SJSA1 (cell line): ENCODE results near the gene EIF2S1. TPM values are rescaled to one million over a fixed set of nuclear protein-coding genes. Genes with fewer than 3 reads are reported as not detected.
A peak's percentile ranks its signal among the peaks of the same experiment; 100 is the strongest.
"Not testable (repeated sequence)": the region's sequence is repeated elsewhere in the genome, so short reads cannot be mapped to it uniquely, and the experiment has no call there.

ENCODE experiments used
- DNase-seq, 2 experiments: peaks; one replicate each; pipeline ENCODE4 v3.0.0-alpha.2; 2015 to 2020; ENCODE audit warnings: low spot score in 2 of 2, low read depth in 1 of 2
- H3K27ac ChIP-seq: fragments of 250-450 bp; sonication (Bioruptor Pico); 2 replicates; pipeline ENCODE4 v1.5.1; 2020; ENCODE audit warnings: mild to moderate bottlenecking, moderate library complexity
- H3K27me3 ChIP-seq: fragments of 250-450 bp; sonication (Bioruptor Pico); replicated peaks from 2 replicates; pipeline ENCODE4 v1.5.1; 2020; ENCODE audit warnings: mild to moderate bottlenecking, moderate library complexity
- H3K36me3 ChIP-seq: fragments of 250-450 bp; sonication (Bioruptor Pico); 2 replicates; pipeline ENCODE4 v1.5.1; 2020; ENCODE audit warnings: mild to moderate bottlenecking
- H3K4me1 ChIP-seq: fragments of 250-450 bp; sonication (Bioruptor Pico); replicated peaks from 2 replicates; pipeline ENCODE4 v1.6.1; 2021; ENCODE audit warnings: mild to moderate bottlenecking
- H3K4me3 ChIP-seq: fragments of 250-450 bp; sonication (Bioruptor Pico); 2 replicates; pipeline ENCODE4 v1.5.1; 2020; ENCODE audit warnings: mild to moderate bottlenecking
- H3K9me3 ChIP-seq: fragments of 250-450 bp; sonication (Bioruptor Pico); replicated peaks from 2 replicates; pipeline ENCODE4 v1.5.1; 2020; ENCODE audit warnings: mild to moderate bottlenecking
- total RNA-seq: library from RNA; depleted of rRNA; stranded (reverse); fragments of >200 nt; shearing (Covaris generic); gene quantifications from 2 replicates; pipeline ENCODE4 v1.2.3, GENCODE V29; 2014; rRNA removed

EIF2S1 gene
- total RNA-seq: 276 and 302 TPM in 2 replicates

GRCh38 chr14:67359775-67360469 lies at the start of gene EIF2S1, which contains the start of gene ATP6V1D:
TSS of gene EIF2S1 (plus strand) at chr14:67360328. CDS start at chr14:67364768, 4,440 bp downstream.
TSS of gene ATP6V1D (minus strand) at chr14:67359804. CDS start at chr14:67359698, 106 bp downstream.
- DNase-seq: peak; percentile 99
- peak within 1 kb of the TSS; percentile 66 for H3K4me3 ChIP-seq
- peaks cover 11% of the 10 kb centered on the region for H3K4me1 ChIP-seq
- H3K36me3 ChIP-seq: peaks cover 34% of the 10 kb centered on the region
- H3K9me3 ChIP-seq: no peaks in the 10 kb centered on the region
- no peaks in the 10 kb centered on the region for H3K27me3 ChIP-seq
- H3K27ac ChIP-seq: peak within 1 kb of the TSS; percentile 97

DNA sequence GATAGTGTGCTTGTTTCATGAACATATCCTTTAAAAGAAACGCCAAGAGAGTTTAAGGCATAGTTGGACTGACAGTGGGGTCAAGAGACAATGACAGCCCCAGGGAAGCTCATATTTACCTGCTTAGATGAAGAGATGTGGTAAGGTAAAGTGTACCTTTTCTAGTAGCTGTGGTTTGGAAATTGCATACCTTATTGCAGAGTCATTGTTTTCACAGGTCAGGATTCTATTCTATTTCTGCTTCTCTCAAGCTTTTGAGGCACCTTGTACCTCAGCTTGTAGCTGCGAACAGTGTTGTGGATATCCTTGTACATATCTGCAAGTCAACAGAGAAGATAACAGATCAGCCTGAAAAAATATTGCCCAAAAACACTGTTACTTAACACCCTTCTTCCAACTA lies 48.3 kb upstream of the EIF2S1 start:
- H3K27me3 ChIP-seq: no peaks in the 10 kb centered on the region
- H3K4me1 ChIP-seq: no peaks in the 10 kb centered on the region
- H3K9me3 ChIP-seq: no peaks in the 10 kb centered on the region
- no peak for DNase-seq
- no peak overlapping the region for H3K4me3 ChIP-seq
- peaks cover 25% of the 10 kb centered on the region for H3K36me3 ChIP-seq
- H3K27ac ChIP-seq: no peak overlapping the region

GRCh38 chr14:67313153-67313552 lies 47.0 kb upstream of the EIF2S1 start:
- Histone ChIP-seq H3K9me3 (no peaks in the 10 kb centered on the region), H3K27ac (no peak overlapping the region), H3K36me3 (peaks cover 29% of the 10 kb centered on the region), H3K27me3 (no peaks in the 10 kb centered on the region), H3K4me1 (no peaks in the 10 kb centered on the region), H3K4me3 (no peak overlapping the region)
- no peak for DNase-seq

DNA sequence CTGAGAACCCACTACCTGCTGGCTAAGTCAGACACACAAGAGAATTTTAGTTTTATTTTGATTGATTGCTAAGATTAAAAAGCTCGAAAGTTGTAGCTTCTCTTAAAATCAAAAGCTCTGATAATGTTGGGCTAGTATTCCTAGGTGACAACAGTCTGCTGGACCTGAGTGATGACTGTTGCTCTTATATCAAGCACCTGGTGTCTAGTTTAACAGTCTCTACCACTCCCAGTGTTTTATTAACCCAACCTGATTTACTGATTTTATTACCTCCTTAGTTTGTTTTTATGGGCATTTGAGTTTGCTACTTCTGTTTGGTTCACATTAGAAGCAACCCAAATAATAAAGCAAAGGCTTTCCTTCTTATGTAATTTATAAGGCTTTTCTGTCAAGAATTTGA lies 42.3 kb upstream of the EIF2S1 start:
- H3K27me3 ChIP-seq: no peaks in the 10 kb centered on the region
- H3K36me3 ChIP-seq: peaks cover 60% of the 10 kb centered on the region
- no peaks in the 10 kb centered on the region for H3K4me1 ChIP-seq
- no peak overlapping the region for H3K4me3 ChIP-seq
- H3K9me3 ChIP-seq: no peaks in the 10 kb centered on the region
- no peak overlapping the region for H3K27ac ChIP-seq
- no peak for DNase-seq

- Histone ChIP-seq H3K9me3 (no peaks in the 10 kb centered on the region), H3K4me3 (no peak overlapping the region), H3K27me3 (no peaks in the 10 kb centered on the region), H3K4me1 (no peaks in the 10 kb centered on the region), H3K27ac (no peak overlapping the region), H3K36me3 (peaks cover 57% of the 10 kb centered on the region)
- DNase-seq: no peak
Measured at GRCh38 chr14:67319142-67319541, 41.0 kb upstream of the EIF2S1 start.

- not testable (repeated sequence) for H3K27me3 ChIP-seq, DNase-seq, H3K4me3 ChIP-seq, H3K27ac ChIP-seq, H3K9me3 ChIP-seq, H3K4me1 ChIP-seq
- H3K36me3 ChIP-seq: peaks cover 54% of the 10 kb centered on the region
Measured at GRCh38 chr14:67329666-67330065, 30.5 kb upstream of the EIF2S1 start.

DNA sequence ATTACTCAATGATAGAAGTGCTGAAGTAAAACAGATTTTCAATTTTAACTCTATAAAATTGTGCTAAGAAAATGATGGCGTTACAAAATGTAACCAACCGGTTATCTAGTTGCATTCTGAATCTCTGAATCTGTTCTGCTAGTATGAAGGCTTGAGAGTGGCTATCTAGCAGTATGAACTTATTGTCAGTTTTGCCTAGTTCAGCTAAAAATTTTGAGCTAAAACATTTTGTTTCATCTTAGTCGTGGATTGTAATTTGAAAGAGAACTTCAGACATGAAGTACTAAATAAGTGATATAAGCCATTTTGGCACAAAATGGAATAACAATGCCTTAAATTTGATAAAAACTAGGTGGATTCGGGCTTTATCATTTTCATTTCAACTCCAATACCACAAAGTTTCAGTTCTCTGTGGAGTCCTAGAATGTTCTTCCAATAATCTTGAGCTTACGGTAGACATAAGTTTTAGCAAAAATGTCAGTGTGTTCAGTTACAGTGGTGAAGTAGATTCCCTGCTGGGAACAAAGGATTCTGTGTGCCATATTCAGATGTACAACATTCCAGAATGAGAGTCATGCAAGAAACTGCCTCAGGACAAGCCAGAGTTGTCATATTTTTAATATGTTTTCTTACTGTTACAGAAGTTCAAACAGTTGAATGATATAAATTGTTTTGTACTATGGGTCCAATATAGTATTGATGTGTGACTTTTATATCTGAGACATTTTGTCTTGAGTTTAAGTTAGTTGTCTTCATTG lies 28.6 kb upstream of the EIF2S1 start:
- no peak overlapping the region for H3K27ac ChIP-seq
- no peak for DNase-seq

DNA sequence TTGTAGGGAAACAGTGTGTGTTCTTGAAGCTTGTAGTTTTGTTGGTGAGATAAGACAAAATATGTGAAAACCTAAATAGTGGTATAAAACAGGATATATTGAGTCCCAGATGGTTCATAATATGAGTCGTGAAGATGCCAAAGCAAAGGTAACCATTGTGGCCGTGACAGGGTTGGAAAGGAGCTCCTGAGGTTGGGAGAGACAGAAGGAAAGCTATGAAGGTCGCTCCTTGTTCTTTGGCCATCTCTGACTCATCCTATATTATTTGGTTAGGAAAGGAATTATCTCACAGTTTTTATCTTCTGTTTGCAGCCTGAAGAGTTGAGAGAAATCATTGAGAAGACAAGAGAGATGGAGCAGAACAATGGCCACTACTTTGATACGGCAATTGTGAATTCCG lies 27.7 kb upstream of the EIF2S1 start:
- Histone ChIP-seq H3K27ac (no peak overlapping the region), H3K4me1 (no peaks in the 10 kb centered on the region), H3K27me3 (no peaks in the 10 kb centered on the region), H3K4me3 (no peak overlapping the region), H3K36me3 (peaks cover 63% of the 10 kb centered on the region), H3K9me3 (no peaks in the 10 kb centered on the region)
- no peak for DNase-seq

More for the DNA sequence above, 28.6 kb upstream of the EIF2S1 start:
- Histone ChIP-seq H3K4me1 (no peaks in the 10 kb centered on the region), H3K27me3 (no peaks in the 10 kb centered on the region), H3K4me3 (no peak overlapping the region), H3K9me3 (no peaks in the 10 kb centered on the region), H3K36me3 (peaks cover 62% of the 10 kb centered on the region)

- H3K4me1 ChIP-seq: no peaks in the 10 kb centered on the region
- H3K27me3 ChIP-seq: no peaks in the 10 kb centered on the region
- no peak for DNase-seq
- no peak overlapping the region for H3K4me3 ChIP-seq
- H3K9me3 ChIP-seq: no peaks in the 10 kb centered on the region
- no peak overlapping the region for H3K27ac ChIP-seq
- H3K36me3 ChIP-seq: peaks cover 85% of the 10 kb centered on the region
Measured at GRCh38 chr14:67335781-67336180, 24.3 kb upstream of the EIF2S1 start.

- not testable (repeated sequence) for H3K27me3 ChIP-seq, H3K9me3 ChIP-seq, H3K27ac ChIP-seq, H3K4me1 ChIP-seq, DNase-seq, H3K4me3 ChIP-seq
- peaks cover 65% of the 10 kb centered on the region for H3K36me3 ChIP-seq
Measured at GRCh38 chr14:67341231-67341630, 18.9 kb upstream of the EIF2S1 start.

DNA sequence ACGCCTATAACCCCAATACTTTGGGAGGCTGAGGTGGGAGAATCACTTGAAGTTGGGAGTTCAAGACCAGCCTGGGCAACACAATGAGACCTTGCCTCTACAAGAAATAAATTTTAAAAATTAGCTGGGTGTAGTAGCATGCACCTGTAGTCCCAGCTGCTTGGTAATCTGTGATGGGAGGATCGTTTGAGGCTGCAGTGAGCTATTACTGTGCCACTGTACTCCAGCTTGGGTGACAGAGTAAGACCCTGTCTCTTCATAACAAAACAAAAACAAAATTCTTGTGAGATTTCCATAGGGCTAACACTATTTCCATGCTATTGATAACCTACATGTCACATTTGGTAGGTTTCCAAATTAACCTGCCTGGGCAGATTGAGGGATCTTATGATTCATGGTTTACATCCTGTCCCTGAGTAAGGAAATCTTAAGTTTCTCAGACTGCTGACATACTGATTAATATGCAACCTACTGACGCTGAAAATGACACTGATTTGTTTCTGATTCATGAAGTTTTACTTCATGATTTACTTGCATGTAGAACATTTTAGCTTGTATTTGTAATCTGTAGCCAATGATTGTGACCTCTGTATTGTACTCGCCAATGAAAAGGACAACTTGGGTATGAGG lies 16.4 kb upstream of the EIF2S1 start:
- H3K9me3 ChIP-seq: no peaks in the 10 kb centered on the region
- H3K4me3 ChIP-seq: no peak overlapping the region
- H3K36me3 ChIP-seq: peaks cover 64% of the 10 kb centered on the region
- H3K27me3 ChIP-seq: no peaks in the 10 kb centered on the region
- DNase-seq: no peak
- no peak overlapping the region for H3K27ac ChIP-seq
- no peaks in the 10 kb centered on the region for H3K4me1 ChIP-seq

DNA sequence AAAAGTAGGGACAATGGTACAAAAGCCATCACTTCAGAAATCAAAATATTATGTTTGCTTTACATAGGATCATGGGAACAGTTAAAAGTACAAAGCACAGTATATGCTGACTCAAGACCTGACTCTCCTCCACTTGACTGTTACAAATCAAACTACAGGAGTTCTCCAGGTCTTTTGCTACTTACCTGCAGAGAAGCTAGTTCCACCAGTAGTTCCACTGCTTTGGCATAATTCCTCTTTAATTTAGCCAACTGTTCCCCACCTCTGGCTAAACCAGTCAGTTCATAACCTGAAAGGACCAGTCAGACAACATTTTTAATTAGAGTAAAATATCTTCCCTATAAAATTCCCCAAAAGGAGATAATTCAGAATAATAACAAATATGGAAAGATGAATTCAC lies 14.5 kb upstream of the EIF2S1 start:
- no peak for DNase-seq
- no peak overlapping the region for H3K27ac ChIP-seq
- no peaks in the 10 kb centered on the region for H3K27me3 ChIP-seq
- H3K36me3 ChIP-seq: peaks cover 71% of the 10 kb centered on the region
- no peaks in the 10 kb centered on the region for H3K4me1 ChIP-seq
- H3K9me3 ChIP-seq: no peaks in the 10 kb centered on the region
- no peak overlapping the region for H3K4me3 ChIP-seq

DNA sequence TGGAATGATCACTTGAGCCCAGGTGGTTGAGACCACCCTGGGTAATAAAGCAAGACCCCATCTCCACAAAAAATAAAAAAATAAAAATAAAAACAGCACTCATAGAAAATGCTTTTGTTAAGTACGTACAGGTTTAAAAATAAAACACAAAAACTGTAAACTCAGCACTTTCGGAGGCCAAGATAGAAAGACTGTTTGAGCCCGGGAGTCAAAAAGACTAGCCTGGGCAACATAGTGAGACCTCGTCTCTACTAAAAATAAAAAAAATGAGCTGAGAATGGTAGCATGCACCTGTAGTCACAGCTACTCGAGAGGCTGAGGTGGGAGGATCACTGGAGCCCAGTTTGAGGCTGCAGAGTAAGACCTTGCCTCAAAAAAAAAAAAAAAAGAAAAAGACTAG lies 8.1 kb upstream of the EIF2S1 start:
- Histone ChIP-seq H3K9me3 (no peaks in the 10 kb centered on the region), H3K4me1 (no peaks in the 10 kb centered on the region), H3K27me3 (no peaks in the 10 kb centered on the region), H3K4me3 (no peak overlapping the region), H3K27ac (no peak overlapping the region), H3K36me3 (peaks cover 51% of the 10 kb centered on the region)
- no peak for DNase-seq
